HG03571 (cell line): ENCODE measurements around the gene WFS1.

Source experiments
- ATAC-seq: cut with Tn5 transposase; IDR thresholded peaks from one replicate; pipeline ENCODE4 v1.9.1; 2021; ENCODE audit not compliant: unreplicated experiment

The WFS1 gene, protein sequence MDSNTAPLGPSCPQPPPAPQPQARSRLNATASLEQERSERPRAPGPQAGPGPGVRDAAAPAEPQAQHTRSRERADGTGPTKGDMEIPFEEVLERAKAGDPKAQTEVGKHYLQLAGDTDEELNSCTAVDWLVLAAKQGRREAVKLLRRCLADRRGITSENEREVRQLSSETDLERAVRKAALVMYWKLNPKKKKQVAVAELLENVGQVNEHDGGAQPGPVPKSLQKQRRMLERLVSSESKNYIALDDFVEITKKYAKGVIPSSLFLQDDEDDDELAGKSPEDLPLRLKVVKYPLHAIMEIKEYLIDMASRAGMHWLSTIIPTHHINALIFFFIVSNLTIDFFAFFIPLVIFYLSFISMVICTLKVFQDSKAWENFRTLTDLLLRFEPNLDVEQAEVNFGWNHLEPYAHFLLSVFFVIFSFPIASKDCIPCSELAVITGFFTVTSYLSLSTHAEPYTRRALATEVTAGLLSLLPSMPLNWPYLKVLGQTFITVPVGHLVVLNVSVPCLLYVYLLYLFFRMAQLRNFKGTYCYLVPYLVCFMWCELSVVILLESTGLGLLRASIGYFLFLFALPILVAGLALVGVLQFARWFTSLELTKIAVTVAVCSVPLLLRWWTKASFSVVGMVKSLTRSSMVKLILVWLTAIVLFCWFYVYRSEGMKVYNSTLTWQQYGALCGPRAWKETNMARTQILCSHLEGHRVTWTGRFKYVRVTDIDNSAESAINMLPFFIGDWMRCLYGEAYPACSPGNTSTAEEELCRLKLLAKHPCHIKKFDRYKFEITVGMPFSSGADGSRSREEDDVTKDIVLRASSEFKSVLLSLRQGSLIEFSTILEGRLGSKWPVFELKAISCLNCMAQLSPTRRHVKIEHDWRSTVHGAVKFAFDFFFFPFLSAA

GRCh38 chr4:6269616-6270511 lies at the start of gene WFS1:
Gene WFS1, plus strand, starts transcription at chr4:6269850. Its CDS starts 7,606 bp downstream, at chr4:6277456.
- peak; percentile 100 for ATAC-seq

- no peak for ATAC-seq
Measured at GRCh38 chr4:6221301-6221850, 48.3 kb upstream of the WFS1 start.

GRCh38 chr4:6221851-6222760 lies 47.5 kb upstream of the WFS1 start:
- no peak for ATAC-seq

DNA sequence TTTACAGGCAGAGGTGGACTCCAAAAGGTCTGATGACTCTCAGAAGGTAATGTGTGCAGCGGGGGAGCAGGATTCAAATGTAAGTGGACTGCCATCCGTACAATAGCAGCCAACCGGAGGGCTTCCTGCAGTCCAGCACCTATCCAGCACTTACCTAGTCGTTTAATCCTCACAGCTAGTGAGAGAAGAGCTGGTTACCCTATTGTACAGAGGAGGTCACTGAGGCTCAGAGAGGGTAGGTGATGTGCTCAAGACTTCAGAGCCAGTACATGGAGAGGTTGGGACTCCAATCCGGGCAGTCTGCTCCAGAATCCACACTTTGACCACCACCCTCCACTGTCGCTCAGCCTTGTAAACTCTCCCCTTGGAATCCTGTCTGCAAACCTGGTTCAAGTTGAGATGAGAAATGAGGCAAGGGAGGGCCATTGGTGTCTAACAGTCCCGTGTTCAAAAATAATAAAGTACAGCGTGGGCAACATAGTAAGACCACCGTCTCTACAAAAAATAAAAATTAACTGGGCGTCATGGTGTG lies 46.8 kb upstream of the WFS1 start:
- no peak for ATAC-seq

DNA sequence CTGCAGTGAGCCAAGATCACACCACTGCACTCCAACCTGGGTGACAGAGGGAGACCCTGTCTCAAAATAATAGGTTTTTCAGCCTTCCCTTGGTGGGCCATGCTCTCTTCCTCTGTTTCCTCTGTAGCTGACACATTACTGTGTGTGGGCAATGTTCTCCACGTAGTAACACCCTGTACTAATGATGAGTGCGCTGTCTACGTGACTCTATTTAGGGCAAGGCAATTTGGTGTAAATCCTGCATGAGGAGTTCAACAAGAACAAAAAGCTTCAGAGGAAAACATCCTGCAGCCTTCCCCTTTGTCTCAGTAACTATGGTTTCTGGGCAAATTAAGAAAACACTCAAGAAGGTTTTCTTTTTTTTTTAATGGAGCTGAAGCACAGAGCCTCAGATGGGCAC lies 44.9 kb upstream of the WFS1 start:
- ATAC-seq, result no peak

DNA sequence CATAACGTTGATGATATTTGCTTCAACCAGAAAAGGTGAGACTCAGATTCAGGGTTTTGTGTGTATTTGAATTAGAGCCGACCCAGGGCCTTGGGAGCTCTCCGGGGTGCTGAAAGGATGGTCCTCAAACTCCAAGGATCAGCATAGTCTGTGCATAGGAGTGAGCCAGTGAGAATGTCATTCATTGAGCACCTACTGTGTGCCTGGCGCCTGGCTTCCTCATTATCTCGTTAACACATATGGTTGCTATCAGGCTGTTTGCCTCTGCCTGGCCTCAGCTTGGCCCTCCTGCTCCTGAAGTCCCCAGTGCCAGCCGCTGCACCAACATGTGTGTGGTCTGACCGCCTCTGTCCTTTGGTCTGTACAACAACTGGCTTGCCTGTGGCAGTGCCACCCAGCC lies 44.2 kb upstream of the WFS1 start:
- ATAC-seq, result no peak

- ATAC-seq, result no peak
Measured at GRCh38 chr4:6226506-6226905, 43.1 kb upstream of the WFS1 start.

- no peak for ATAC-seq
Measured at GRCh38 chr4:6227412-6228157, 42.1 kb upstream of the WFS1 start.

GRCh38 chr4:6228158-6229067 lies 41.2 kb upstream of the WFS1 start:
- ATAC-seq, result no peak

GRCh38 chr4:6229095-6229494 lies 40.6 kb upstream of the WFS1 start:
- ATAC-seq, result no peak

DNA sequence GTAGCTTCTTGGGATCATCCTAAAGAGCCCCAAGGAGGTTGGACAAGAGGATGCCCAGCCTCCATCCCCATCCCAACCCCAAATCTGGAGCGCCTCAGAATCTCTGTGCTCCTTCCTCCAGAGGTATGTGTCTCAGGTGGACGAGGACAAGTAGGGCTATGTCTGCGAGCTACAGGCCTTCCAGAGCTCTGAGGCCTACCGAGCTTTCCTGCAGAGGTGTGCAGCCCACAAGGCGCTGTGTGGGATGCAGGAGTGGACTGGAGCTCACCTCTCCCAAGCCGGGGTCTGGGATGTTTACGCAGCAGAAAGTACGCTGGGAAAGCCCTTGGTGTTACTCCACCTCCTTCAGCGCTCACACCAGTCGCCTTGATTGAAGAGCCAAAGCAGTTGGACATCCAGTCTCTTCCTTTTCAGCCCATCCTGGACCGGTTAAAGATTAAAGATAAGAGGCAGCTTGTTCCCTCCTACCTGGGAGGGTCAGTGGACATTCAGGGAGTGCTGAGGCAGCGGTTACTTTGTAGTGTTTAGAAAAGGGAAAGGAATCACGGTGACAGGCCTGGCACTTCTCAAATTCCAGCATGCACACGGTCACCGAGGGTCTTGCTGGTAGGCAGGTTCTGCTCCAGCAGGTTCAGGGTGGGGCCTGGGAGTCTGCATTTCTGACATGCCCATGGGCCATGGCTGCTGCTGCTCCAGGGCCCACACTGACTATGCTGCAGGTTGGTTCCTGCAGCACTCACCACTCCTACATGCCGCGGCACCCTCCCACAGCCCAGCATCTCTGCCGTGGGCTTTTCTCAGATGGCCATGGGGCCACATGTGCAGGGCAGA lies 39.8 kb upstream of the WFS1 start:
- ATAC-seq, result no peak

GRCh38 chr4:6230502-6230785 lies 39.2 kb upstream of the WFS1 start:
- ATAC-seq, result no peak

- no peak for ATAC-seq
Measured at GRCh38 chr4:6230827-6231662, 38.6 kb upstream of the WFS1 start.

DNA sequence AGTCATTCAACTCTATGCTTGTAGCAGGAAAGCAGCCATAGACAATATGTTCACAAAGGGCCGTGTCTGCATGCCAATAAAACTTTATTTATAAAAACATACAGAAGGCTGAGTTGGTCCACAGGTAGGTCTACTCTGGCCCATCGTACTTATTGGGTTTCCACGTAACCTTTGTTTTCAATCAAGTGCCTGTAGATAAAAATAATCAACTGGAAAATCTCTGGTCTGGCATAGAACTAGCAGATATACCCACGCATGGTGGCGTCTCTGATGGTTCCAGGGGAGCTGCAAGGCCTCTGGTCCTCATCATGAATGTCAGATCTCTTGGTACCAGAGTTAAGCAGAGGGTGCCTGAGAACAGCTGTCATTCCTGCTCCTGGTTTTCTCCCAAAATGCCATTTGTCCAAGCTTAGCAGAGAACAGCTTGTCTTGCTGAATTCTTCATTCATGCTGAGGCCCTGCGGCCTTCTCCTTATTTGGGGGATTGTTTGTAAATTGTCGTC lies 37.9 kb upstream of the WFS1 start:
- no peak for ATAC-seq

- no peak for ATAC-seq
Measured at GRCh38 chr4:6232836-6233785, 36.5 kb upstream of the WFS1 start.
